ENCODE results near the gene TMC5. TPM values are rescaled to one million over a fixed set of nuclear protein-coding genes. Genes with fewer than 3 reads are reported as not detected.
"Not testable (repeated sequence)": the region's sequence is repeated elsewhere in the genome, so short reads cannot be mapped to it uniquely, and the experiment has no call there.

Gene TMC5
- total RNA-seq, 1 experiment from 2014 or later = not detected

DNA sequence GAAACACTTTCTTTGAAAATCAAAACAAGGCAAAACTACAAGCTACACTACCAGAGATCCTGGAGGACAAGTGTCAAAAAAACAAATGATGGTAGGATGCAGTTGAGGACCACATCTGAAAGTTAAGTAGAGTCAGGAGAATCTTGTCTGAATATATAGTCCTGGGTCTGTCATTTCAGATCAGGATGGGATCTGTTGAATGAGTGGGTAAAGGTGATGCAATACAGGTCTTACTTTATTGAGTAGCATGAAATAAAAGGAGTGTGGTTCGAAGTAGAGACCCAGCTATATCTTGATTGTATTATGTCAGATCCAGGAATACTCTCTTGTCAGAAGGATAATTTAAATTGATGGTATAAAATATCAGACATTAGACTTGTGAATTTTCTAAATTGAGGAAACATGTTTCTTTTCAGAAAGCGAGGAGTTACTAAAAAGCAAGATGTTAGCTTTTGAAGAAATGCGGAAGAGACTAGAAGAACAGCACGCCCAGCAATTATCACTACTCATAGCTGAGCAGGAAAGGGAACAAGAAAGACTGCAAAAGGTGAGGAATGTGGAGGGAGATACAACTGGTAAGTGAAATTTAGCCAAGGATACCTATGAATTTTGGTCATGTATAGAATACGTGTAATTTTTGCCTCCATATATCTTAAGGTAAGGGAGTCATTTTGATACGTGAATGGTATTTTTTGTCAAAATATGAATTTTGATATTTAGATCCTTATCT is 122.7 kb downstream of the TMC5 start:
- DNase-seq (ENCODE audit: low spot score) = no peak

GRCh38 chr16:19542138-19542821 is 124.6 kb downstream of the TMC5 start:
- no peak for DNase-seq (ENCODE audit: low spot score)

GRCh38 chr16:19543278-19543996 is 125.8 kb downstream of the TMC5 start:
- DNase-seq (ENCODE audit: low spot score) = not testable (repeated sequence)

DNA sequence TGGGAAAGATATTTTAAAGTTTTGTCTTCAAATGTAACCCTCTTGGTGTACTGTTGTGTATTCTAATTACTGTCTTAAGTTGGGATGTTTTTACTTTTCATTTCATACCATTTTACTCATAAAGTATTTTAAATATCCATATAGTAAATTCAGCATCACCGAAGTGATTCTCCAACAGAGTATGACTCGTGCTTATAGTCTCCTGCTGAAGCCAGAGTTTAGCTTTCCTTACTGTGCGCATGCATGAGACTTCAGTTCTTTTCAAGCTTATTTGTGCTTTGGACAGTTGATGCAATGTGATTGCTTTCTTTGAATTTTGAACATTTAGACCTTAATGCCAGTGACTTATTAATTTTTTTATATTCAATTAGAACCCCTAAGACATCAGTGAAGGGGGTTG is 130.5 kb downstream of the TMC5 start:
- no peak for DNase-seq (ENCODE audit: low spot score)

Other genes starting within 250 kb of the TMC5 start
- 0.55 and 1.3 TPM in 2 replicates for gene SYT17, start 249.6 kb upstream of the TMC5 start, total RNA-seq (2014; rRNA removed; shearing (Covaris generic))
- gene CLEC19A, start 132.2 kb upstream of the TMC5 start, total RNA-seq (2014; rRNA removed; shearing (Covaris generic)) = 0.38 and 0.83 TPM in 2 replicates
- gene GDE1, start 104.2 kb downstream of the TMC5 start, total RNA-seq (2014; rRNA removed; shearing (Covaris generic)) = 60.7 and 77.4 TPM in 2 replicates
- gene CCP110, start 106.1 kb downstream of the TMC5 start, total RNA-seq (2014; rRNA removed; shearing (Covaris generic)) = 19.5 and 19.9 TPM in 2 replicates
- 27.8 and 29.7 TPM in 2 replicates for gene VPS35L, start 137.8 kb downstream of the TMC5 start, total RNA-seq (2014; rRNA removed; shearing (Covaris generic))

All from A172 (cell line).